GM18858 (cell line): ENCODE results near the gene LRRC66.

Experiments
- ATAC-seq: cut with Tn5 transposase; IDR thresholded peaks from one replicate; pipeline ENCODE4 v1.9.1; 2021; ENCODE audit not compliant: unreplicated experiment

LRRC66 gene

GRCh38 chr4:52015366-52015765 is 4.8 kb downstream of the LRRC66 start:
- no peak for ATAC-seq

- no peak for ATAC-seq
These were observed 5.3 kb downstream of the LRRC66 start for GRCh38 chr4:52014903-52015302.

- no peak for ATAC-seq
These were observed 7.5 kb downstream of the LRRC66 start for GRCh38 chr4:52012651-52013050.

- ATAC-seq, result no peak
These were observed 9.2 kb downstream of the LRRC66 start for GRCh38 chr4:52010986-52011385.

GRCh38 chr4:52006887-52007286 is 13.3 kb downstream of the LRRC66 start:
- no peak for ATAC-seq

- ATAC-seq, result no peak
These were observed 14.4 kb downstream of the LRRC66 start for GRCh38 chr4:52005604-52006273.

GRCh38 chr4:52004414-52004813 is 15.7 kb downstream of the LRRC66 start:
- no peak for ATAC-seq

GRCh38 chr4:52001616-52002015 is 18.5 kb downstream of the LRRC66 start:
- no peak for ATAC-seq

GRCh38 chr4:51999250-51999649 is 20.9 kb downstream of the LRRC66 start:
- no peak for ATAC-seq

GRCh38 chr4:51998837-51999236 is 21.3 kb downstream of the LRRC66 start:
- no peak for ATAC-seq

GRCh38 chr4:51997647-51998046 is 22.5 kb downstream of the LRRC66 start:
- no peak for ATAC-seq

GRCh38 chr4:51995647-51996220 is 24.4 kb downstream of the LRRC66 start:
- no peak for ATAC-seq

- ATAC-seq, result no peak
These were observed 54.3 kb downstream of the LRRC66 start for GRCh38 chr4:51965862-51966261.

- no peak for ATAC-seq
These were observed 56.2 kb downstream of the LRRC66 start for GRCh38 chr4:51963841-51964517.

GRCh38 chr4:51960486-51960885 is 59.7 kb downstream of the LRRC66 start:
- ATAC-seq, result no peak

GRCh38 chr4:51958199-51958968 is 61.8 kb downstream of the LRRC66 start:
- ATAC-seq, result no peak
